Panc1 (cell line): ENCODE measurements around the gene ECHDC3. TPM values are rescaled to one million over a fixed set of nuclear protein-coding genes. Genes with fewer than 3 reads are reported as not detected.

Source experiments
- ATAC-seq: fragments of 200-7000 bp; cut with Tn5 transposase; 2 replicates; pipeline ENCODE4 v1.9.1; 2020; ENCODE audit warnings: mild to moderate bottlenecking, moderate library complexity
- BruUV-seq: library from RNA; stranded (reverse); fragments of 400-500 nt; replicated peaks from 2 replicates; lab custom pipeline; 2021; lab: Mats Ljungman, UMichigan
- CTCF ChIA-PET: fragments of 300-600 bp; sonication (Branson Sonifier 250); formaldehyde crosslinking; loops from one replicate; lab custom pipeline; 2022; ENCODE audit warnings: antibody characterized with exemption; lab: Charles Lee
- POLR2A ChIA-PET: fragments of 300-600 bp; sonication (Branson Sonifier 250); formaldehyde crosslinking; loops from one replicate; lab custom pipeline; 2022; ENCODE audit warnings: antibody characterized with exemption; lab: Charles Lee
- DNase-seq: peaks from one replicate; pipeline ENCODE4 v3.0.0-alpha.2; 2010; ENCODE audit warnings: low read depth, low spot score
- H3K27ac ChIP-seq: 2 replicates; pipeline ENCODE4 v1.5.1; 2011; ENCODE audit warnings: mild to moderate bottlenecking, low read length, inconsistent platforms
- H3K27me3 ChIP-seq: fragments of 200-500 bp; sonication (Bioruptor generic); 2 replicates; pipeline ENCODE4 v1.6.0; 2014; ENCODE audit warnings: low read length, inconsistent platforms; ENCODE audit not compliant: control insufficient read depth, insufficient read depth
- H3K36me3 ChIP-seq: fragments of 200-500 bp; sonication (Bioruptor generic); 2 replicates; pipeline ENCODE4 v1.5.1; 2014; ENCODE audit warnings: inconsistent platforms, mild to moderate bottlenecking, low read length, moderate library complexity; ENCODE audit not compliant: control insufficient read depth, insufficient read depth
- H3K4me1 ChIP-seq: 2 replicates; pipeline ENCODE4 v1.5.1; 2011; ENCODE audit warnings: inconsistent platforms, mild to moderate bottlenecking, low read length, moderate library complexity; ENCODE audit not compliant: control insufficient read depth, insufficient read depth
- H3K4me3 ChIP-seq, 2 experiments: 2 replicates each; pipeline ENCODE4 v1.5.1; 2011 to 2012; ENCODE audit warnings: low read depth in 2 of 2, low read length in 2 of 2, mild to moderate bottlenecking in 2 of 2, inconsistent platforms in 1 of 2, moderate library complexity in 1 of 2
- H3K9me3 ChIP-seq: fragments of 200-500 bp; sonication (Bioruptor generic); 2 replicates; pipeline ENCODE4 v1.5.1; 2014; ENCODE audit warnings: low read depth, mild to moderate bottlenecking, inconsistent platforms, low read length, moderate library complexity; ENCODE audit not compliant: control insufficient read depth, insufficient read depth
- CTCF ChIP-seq: fragments of 450-650 bp; IDR thresholded peaks from 2 replicates; pipeline ENCODE4 v1.5.1; 2017; ENCODE audit warnings: mild to moderate bottlenecking
- POLR2AphosphoS5 ChIP-seq: IDR thresholded peaks from 2 replicates; pipeline ENCODE4 v1.6.1; 2012; ENCODE audit warnings: mild to moderate bottlenecking, low read depth, low read length, moderate library complexity
- REST ChIP-seq, 2 experiments: IDR thresholded peaks; 2 replicates each; pipeline ENCODE4 v1.6.1; 2011 to 2012; ENCODE audit warnings: low read depth in 2 of 2, control low read depth in 1 of 2, low read length in 1 of 2, mild to moderate bottlenecking in 1 of 2, moderate library complexity in 1 of 2; ENCODE audit not compliant: insufficient read depth in 1 of 2
- SIN3A ChIP-seq: IDR thresholded peaks from 2 replicates; pipeline ENCODE4 v1.6.1; 2012; ENCODE audit warnings: low read depth, mild to moderate bottlenecking, low read length, moderate library complexity, borderline replicate concordance; ENCODE audit not compliant: insufficient read depth
- TCF7L2 ChIP-seq: IDR thresholded peaks from 2 replicates; pipeline ENCODE4 v1.6.1; 2011; ENCODE audit warnings: mild to moderate bottlenecking, low read depth, low read length, inconsistent platforms
- in situ Hi-C: cut with HindIII; loops from 2 replicates; pipeline ENCODE4 v1.10.0; 2016; ENCODE audit warnings: low sequenced_read_pairs, low pct_unique_long_range_greater_than_20kb
- intact Hi-C: fragments of 100-400 bp; cut with micrococcal nuclease; formaldehyde crosslinking; loops from one replicate; pipeline ENCODE4 v1.10.0; 2022; ENCODE audit not compliant: unreplicated experiment
- total RNA-seq: library from RNA; stranded (reverse); gene quantifications from one replicate; pipeline ENCODE4 v1.2.1, GENCODE V29; 2021; ENCODE audit not compliant: unreplicated experiment

Gene ECHDC3
- total RNA-seq, 1 experiment from 2014 or later: 5.8 TPM

- no peak for TF ChIP-seq SIN3A
- no peak for TF ChIP-seq REST (IDR thresholded peaks at IDR 0.05; ENCODE audit: insufficient read depth in 1 of 2, low read depth in 2 of 2, low read length in 1 of 2)
- TF ChIP-seq POLR2AphosphoS5: no peak
- TF ChIP-seq CTCF: no peak
- TF ChIP-seq TCF7L2: no peak
- H3K4me3 ChIP-seq: no peak overlapping the region
- DNase-seq: no peak
- H3K9me3 ChIP-seq: no peaks in the 10 kb centered on the region
- intact Hi-C loops: no loop called here
- no peaks in the 10 kb centered on the region for H3K36me3 ChIP-seq
- in situ Hi-C loops: no loop called here
- H3K27me3 ChIP-seq: no peaks in the 10 kb centered on the region
- CTCF ChIA-PET: no interaction called here
- ATAC-seq: no peak
- H3K4me1 ChIP-seq: no peaks in the 10 kb centered on the region
- BruUV-seq: no TSS peak
- POLR2A ChIA-PET: no interaction called here
- H3K27ac ChIP-seq: no peak overlapping the region
Observed at GRCh38 chr10:11695779-11696178, 46.4 kb upstream of the ECHDC3 start.

- POLR2A ChIA-PET: no interaction called here
- no peaks in the 10 kb centered on the region for H3K9me3 ChIP-seq
- H3K4me1 ChIP-seq: no peaks in the 10 kb centered on the region
- DNase-seq: no peak
- H3K36me3 ChIP-seq: no peaks in the 10 kb centered on the region
- CTCF ChIA-PET: no interaction called here
- H3K27me3 ChIP-seq: no peaks in the 10 kb centered on the region
- no TSS peak for BruUV-seq
- intact Hi-C loops (loop anchor here (2.0 kb wide), 1 partner anchor 59 kb away; no protein-coding TSS in a partner anchor), in situ Hi-C loops (no loop called here)
- TF ChIP-seq POLR2AphosphoS5 (no peak), CTCF (peak; percentile 19; the same call in 1 of the 2 replicates)
- ATAC-seq: no peak
- H3K27ac ChIP-seq: no peak overlapping the region
- H3K4me3 ChIP-seq: no peak overlapping the region
Observed at GRCh38 chr10:11697718-11698527, 44.3 kb upstream of the ECHDC3 start.
